WTC11 (cell line): Measurements from ENCODE around the gene ACVR1. TPM values are rescaled to one million over a fixed set of nuclear protein-coding genes. Genes with fewer than 3 reads are reported as not detected.
A peak's percentile ranks its signal among the peaks of the same experiment; 100 is the strongest.

ENCODE experiments used
- ATAC-seq: fragments of 200-7000 bp; cut with Tn5 transposase; 2 replicates; pipeline ENCODE4 v1.10.0; 2021; ENCODE audit warnings: mild to moderate bottlenecking, moderate library complexity
- CTCF ChIA-PET: fragments of 300-600 bp; sonication (Branson Sonifier 250); formaldehyde crosslinking; loops from one replicate; lab custom pipeline; 2021; ENCODE audit warnings: antibody characterized with exemption; lab: Charles Lee
- POLR2A ChIA-PET: fragments of 350-600 bp; sonication (Branson Sonifier 250); formaldehyde crosslinking; loops from one replicate; lab custom pipeline; 2021; ENCODE audit warnings: antibody characterized with exemption; lab: Charles Lee
- DNase-seq: peaks from one replicate; pipeline ENCODE4 v3.0.0; 2021; ENCODE audit warnings: low spot score
- H3K27ac Mint-ChIP-seq: 2 replicates; pipeline ENCODE4 v1.8.0; 2021; ENCODE audit warnings: mixed read lengths
- H3K27me3 Mint-ChIP-seq: 2 replicates; pipeline ENCODE4 v1.8.0; 2021; ENCODE audit warnings: low read depth, mild to moderate bottlenecking, moderate library complexity, mixed read lengths
- H3K36me3 Mint-ChIP-seq: 2 replicates; pipeline ENCODE4 v1.8.0; 2021; ENCODE audit warnings: mixed read lengths
- H3K4me1 Mint-ChIP-seq: 2 replicates; pipeline ENCODE4 v1.8.0; 2022; ENCODE audit warnings: mixed read lengths
- H3K4me3 Mint-ChIP-seq: 2 replicates; pipeline ENCODE4 v1.8.0; 2021; ENCODE audit warnings: mild to moderate bottlenecking, moderate library complexity, mixed read lengths
- H3K9me3 Mint-ChIP-seq: 2 replicates; pipeline ENCODE4 v1.8.0; 2021; ENCODE audit warnings: mixed read lengths
- GRHL2 ChIP-seq: fragments of 250-450 bp; sonication (Bioruptor Pico); IDR thresholded peaks from 2 replicates; pipeline ENCODE4 v1.8.0; 2022; ENCODE audit warnings: mild to moderate bottlenecking, moderate library complexity; ENCODE audit not compliant: insufficient replicate concordance, severe bottlenecking
- GTF2I ChIP-seq: fragments of 250-450 bp; sonication (Bioruptor Pico); conservative IDR thresholded peaks from 2 replicates; pipeline ENCODE4 v1.4.0; 2021; ENCODE audit warnings: mild to moderate bottlenecking
- JUN ChIP-seq: sonication (generic); formaldehyde crosslinking; IDR thresholded peaks from 2 replicates; pipeline ENCODE4 v1.8.0; 2023; ENCODE audit warnings: mild to moderate bottlenecking, missing genetic modification reagents
- MXD4 ChIP-seq: fragments of 250-450 bp; sonication (Bioruptor Pico); IDR thresholded peaks from 2 replicates; pipeline ENCODE4 v1.8.0; 2021; ENCODE audit warnings: mild to moderate bottlenecking, moderate library complexity, borderline replicate concordance
- NFATC4 ChIP-seq: fragments of 250-450 bp; sonication (Bioruptor Pico); IDR thresholded peaks from 2 replicates; pipeline ENCODE4 v1.9.0; 2021; ENCODE audit warnings: mild to moderate bottlenecking
- NR2C2 ChIP-seq: sonication (generic); formaldehyde crosslinking; IDR thresholded peaks from 2 replicates; pipeline ENCODE4 v1.8.0; 2022; ENCODE audit warnings: mild to moderate bottlenecking, missing genetic modification reagents
- SMAD3 ChIP-seq: sonication (generic); formaldehyde crosslinking; IDR thresholded peaks from 2 replicates; pipeline ENCODE4 v1.8.0; 2022; ENCODE audit warnings: missing genetic modification reagents, mild to moderate bottlenecking, borderline replicate concordance
- TCF7 ChIP-seq: sonication (generic); formaldehyde crosslinking; IDR thresholded peaks from 2 replicates; pipeline ENCODE4 v1.8.0; 2022; ENCODE audit warnings: mild to moderate bottlenecking, low read depth, missing genetic modification reagents, moderate library complexity
- ZBTB21 ChIP-seq: sonication (generic); formaldehyde crosslinking; IDR thresholded peaks from 2 replicates; pipeline ENCODE4 v1.8.1; 2023; ENCODE audit warnings: mild to moderate bottlenecking, missing genetic modification reagents, borderline replicate concordance
- ZNF423 ChIP-seq: fragments of 250-450 bp; sonication (Bioruptor Pico); IDR thresholded peaks from 2 replicates; pipeline ENCODE4 v2.1.2; 2022; ENCODE audit warnings: mild to moderate bottlenecking, moderate library complexity
- total RNA-seq: library from RNA; stranded (reverse); gene quantifications from 3 replicates; pipeline ENCODE4 v1.2.3, GENCODE V29; 2021
- TF ChIP-seq, protein P1 (sequence below): fragments of 200-600 bp; IDR thresholded peaks from 2 replicates; pipeline ENCODE4 v1.8.0; 2022; ENCODE audit warnings: antibody characterized with exemption
- TF ChIP-seq, protein P2 (sequence below): fragments of 250-450 bp; sonication (Bioruptor Pico); IDR thresholded peaks from 2 replicates; pipeline ENCODE4 v1.9.0; 2021; ENCODE audit warnings: mild to moderate bottlenecking
- TF ChIP-seq, protein P3 (sequence below): sonication (generic); formaldehyde crosslinking; IDR thresholded peaks from 2 replicates; pipeline ENCODE4 v1.8.1; 2023; ENCODE audit warnings: mild to moderate bottlenecking, missing genetic modification reagents, moderate library complexity
- TF ChIP-seq, protein P4 (sequence below): sonication (generic); formaldehyde crosslinking; IDR thresholded peaks from 2 replicates; pipeline ENCODE4 v1.8.1; 2023; ENCODE audit warnings: mild to moderate bottlenecking, missing genetic modification reagents
- TF ChIP-seq, protein P5 (sequence below): fragments of 250-450 bp; sonication (Bioruptor Pico); IDR thresholded peaks from 2 replicates; pipeline ENCODE4 v2.1.2; 2022; ENCODE audit warnings: mild to moderate bottlenecking, moderate library complexity
- TF ChIP-seq, protein P6 (sequence below): sonication (generic); formaldehyde crosslinking; IDR thresholded peaks from 2 replicates; pipeline ENCODE4 v1.8.1; 2022; ENCODE audit warnings: low read depth, mild to moderate bottlenecking, moderate library complexity, missing genetic modification reagents, borderline replicate concordance

ACVR1 gene
- total RNA-seq, 1 experiment from 2014 or later: 19.2 TPM

DNA sequence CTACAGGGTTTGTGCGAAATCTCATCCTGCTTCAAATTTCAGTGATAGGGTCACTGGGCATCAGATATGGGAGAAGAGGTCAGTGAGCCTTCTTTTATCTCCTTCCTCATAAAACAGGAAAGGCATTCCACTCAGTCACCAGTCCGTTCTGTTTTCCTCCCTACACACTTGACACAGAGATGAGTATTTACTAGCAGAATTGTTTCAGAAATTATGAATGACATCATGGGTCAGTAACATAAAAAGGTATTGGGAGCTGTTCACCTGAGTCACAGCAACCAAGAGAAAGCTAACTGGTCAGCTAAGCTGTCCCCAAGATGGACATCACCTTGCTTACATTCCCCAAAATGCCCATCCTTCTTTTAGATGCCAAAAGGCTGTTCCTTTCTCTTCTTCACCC is 96.3 kb downstream of the ACVR1 start:
- ChIA-PET POLR2A (no interaction called here), CTCF (interaction anchor here (0.9 to 2.0 kb wide), 3 partner anchors 96 to 231 kb away, joined by 3 to 6 read pairs (median 4); partner anchors contain the start of gene ACVR1)
- H3K4me1 Mint-ChIP-seq: peaks cover 31% of the 10 kb centered on the region

DNA sequence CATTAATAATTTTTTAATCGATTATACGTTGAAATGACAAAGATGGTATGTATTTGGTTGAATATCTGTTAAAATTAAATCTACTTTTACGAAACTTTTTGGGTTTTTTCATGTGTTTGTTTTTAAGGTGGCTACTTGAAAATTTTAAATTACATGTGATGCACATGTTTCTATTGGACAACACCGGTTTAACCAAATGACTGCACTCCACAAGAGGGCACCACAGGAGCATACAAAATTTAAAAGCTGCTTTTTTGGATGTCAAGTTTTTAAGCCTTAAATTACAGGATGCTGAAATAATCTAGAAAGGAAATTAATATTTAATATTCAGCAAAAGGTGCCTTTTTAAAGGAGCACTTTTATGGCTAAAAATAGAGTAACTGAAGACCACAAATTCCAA is 98.7 kb downstream of the ACVR1 start:
- Mint-ChIP-seq H3K36me3 (peaks cover 24% of the 10 kb centered on the region), H3K4me3 (no peak overlapping the region), H3K4me1 (peaks cover 20% of the 10 kb centered on the region), H3K27me3 (no peaks in the 10 kb centered on the region), H3K9me3 (no peaks in the 10 kb centered on the region), H3K27ac (no peak overlapping the region)
- TF ChIP-seq, protein P1, sequence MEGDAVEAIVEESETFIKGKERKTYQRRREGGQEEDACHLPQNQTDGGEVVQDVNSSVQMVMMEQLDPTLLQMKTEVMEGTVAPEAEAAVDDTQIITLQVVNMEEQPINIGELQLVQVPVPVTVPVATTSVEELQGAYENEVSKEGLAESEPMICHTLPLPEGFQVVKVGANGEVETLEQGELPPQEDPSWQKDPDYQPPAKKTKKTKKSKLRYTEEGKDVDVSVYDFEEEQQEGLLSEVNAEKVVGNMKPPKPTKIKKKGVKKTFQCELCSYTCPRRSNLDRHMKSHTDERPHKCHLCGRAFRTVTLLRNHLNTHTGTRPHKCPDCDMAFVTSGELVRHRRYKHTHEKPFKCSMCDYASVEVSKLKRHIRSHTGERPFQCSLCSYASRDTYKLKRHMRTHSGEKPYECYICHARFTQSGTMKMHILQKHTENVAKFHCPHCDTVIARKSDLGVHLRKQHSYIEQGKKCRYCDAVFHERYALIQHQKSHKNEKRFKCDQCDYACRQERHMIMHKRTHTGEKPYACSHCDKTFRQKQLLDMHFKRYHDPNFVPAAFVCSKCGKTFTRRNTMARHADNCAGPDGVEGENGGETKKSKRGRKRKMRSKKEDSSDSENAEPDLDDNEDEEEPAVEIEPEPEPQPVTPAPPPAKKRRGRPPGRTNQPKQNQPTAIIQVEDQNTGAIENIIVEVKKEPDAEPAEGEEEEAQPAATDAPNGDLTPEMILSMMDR: peak; percentile 28; the same call in 1 of the 2 replicates
- TF ChIP-seq, protein P2, sequence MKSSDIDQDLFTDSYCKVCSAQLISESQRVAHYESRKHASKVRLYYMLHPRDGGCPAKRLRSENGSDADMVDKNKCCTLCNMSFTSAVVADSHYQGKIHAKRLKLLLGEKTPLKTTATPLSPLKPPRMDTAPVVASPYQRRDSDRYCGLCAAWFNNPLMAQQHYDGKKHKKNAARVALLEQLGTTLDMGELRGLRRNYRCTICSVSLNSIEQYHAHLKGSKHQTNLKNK (CRISPR knock-in tag): no peak
- ATAC-seq: no peak
- peak; percentile 36 for DNase-seq
- POLR2A ChIA-PET: no interaction called here
- CTCF ChIA-PET: interaction anchor here (0.5 to 1.0 kb wide), 4 partner anchors 128 to 313 kb away, joined by 3 to 4 read pairs (median 4); no protein-coding TSS in a partner anchor

More for the DNA sequence above, 96.3 kb downstream of the ACVR1 start:
- TF ChIP-seq JUN (CRISPR knock-in tag) (no peak), TCF7 (CRISPR knock-in tag) (no peak), ZBTB21 (CRISPR knock-in tag) (no peak), GRHL2 (CRISPR knock-in tag) (no peak), NFATC4 (no peak), NR2C2 (no peak), GTF2I (CRISPR knock-in tag) (no peak), SMAD3 (CRISPR knock-in tag) (no peak), MXD4 (CRISPR knock-in tag) (no peak), ZNF423 (no peak)
- TF ChIP-seq, protein P3, sequence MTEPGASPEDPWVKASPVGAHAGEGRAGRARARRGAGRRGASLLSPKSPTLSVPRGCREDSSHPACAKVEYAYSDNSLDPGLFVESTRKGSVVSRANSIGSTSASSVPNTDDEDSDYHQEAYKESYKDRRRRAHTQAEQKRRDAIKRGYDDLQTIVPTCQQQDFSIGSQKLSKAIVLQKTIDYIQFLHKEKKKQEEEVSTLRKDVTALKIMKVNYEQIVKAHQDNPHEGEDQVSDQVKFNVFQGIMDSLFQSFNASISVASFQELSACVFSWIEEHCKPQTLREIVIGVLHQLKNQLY: no peak
- TF ChIP-seq, protein P4, sequence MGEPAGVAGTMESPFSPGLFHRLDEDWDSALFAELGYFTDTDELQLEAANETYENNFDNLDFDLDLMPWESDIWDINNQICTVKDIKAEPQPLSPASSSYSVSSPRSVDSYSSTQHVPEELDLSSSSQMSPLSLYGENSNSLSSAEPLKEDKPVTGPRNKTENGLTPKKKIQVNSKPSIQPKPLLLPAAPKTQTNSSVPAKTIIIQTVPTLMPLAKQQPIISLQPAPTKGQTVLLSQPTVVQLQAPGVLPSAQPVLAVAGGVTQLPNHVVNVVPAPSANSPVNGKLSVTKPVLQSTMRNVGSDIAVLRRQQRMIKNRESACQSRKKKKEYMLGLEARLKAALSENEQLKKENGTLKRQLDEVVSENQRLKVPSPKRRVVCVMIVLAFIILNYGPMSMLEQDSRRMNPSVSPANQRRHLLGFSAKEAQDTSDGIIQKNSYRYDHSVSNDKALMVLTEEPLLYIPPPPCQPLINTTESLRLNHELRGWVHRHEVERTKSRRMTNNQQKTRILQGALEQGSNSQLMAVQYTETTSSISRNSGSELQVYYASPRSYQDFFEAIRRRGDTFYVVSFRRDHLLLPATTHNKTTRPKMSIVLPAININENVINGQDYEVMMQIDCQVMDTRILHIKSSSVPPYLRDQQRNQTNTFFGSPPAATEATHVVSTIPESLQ (CRISPR knock-in tag): no peak
- TF ChIP-seq, protein P5, sequence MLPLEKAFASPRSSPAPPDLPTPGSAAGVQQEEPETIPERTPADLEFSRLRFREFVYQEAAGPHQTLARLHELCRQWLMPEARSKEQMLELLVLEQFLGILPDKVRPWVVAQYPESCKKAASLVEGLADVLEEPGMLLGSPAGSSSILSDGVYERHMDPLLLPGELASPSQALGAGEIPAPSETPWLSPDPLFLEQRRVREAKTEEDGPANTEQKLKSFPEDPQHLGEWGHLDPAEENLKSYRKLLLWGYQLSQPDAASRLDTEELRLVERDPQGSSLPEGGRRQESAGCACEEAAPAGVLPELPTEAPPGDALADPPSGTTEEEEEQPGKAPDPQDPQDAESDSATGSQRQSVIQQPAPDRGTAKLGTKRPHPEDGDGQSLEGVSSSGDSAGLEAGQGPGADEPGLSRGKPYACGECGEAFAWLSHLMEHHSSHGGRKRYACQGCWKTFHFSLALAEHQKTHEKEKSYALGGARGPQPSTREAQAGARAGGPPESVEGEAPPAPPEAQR (CRISPR knock-in tag): no peak
- TF ChIP-seq, protein P6, sequence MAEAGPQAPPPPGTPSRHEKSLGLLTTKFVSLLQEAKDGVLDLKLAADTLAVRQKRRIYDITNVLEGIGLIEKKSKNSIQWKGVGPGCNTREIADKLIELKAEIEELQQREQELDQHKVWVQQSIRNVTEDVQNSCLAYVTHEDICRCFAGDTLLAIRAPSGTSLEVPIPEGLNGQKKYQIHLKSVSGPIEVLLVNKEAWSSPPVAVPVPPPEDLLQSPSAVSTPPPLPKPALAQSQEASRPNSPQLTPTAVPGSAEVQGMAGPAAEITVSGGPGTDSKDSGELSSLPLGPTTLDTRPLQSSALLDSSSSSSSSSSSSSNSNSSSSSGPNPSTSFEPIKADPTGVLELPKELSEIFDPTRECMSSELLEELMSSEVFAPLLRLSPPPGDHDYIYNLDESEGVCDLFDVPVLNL: no peak
- Mint-ChIP-seq H3K27me3 (no peaks in the 10 kb centered on the region), H3K36me3 (peaks cover 19% of the 10 kb centered on the region), H3K4me3 (no peak overlapping the region), H3K9me3 (no peaks in the 10 kb centered on the region), H3K27ac (no peak overlapping the region)
- ATAC-seq (no peak), DNase-seq (no peak)
